NCI-H82 (cell line): ENCODE measurements around the gene COLEC12.

Experiments
- DNase-seq: peaks from one replicate; lab custom pipeline; 2025; lab: John Stamatoyannopoulos, UW

Gene COLEC12

DNA sequence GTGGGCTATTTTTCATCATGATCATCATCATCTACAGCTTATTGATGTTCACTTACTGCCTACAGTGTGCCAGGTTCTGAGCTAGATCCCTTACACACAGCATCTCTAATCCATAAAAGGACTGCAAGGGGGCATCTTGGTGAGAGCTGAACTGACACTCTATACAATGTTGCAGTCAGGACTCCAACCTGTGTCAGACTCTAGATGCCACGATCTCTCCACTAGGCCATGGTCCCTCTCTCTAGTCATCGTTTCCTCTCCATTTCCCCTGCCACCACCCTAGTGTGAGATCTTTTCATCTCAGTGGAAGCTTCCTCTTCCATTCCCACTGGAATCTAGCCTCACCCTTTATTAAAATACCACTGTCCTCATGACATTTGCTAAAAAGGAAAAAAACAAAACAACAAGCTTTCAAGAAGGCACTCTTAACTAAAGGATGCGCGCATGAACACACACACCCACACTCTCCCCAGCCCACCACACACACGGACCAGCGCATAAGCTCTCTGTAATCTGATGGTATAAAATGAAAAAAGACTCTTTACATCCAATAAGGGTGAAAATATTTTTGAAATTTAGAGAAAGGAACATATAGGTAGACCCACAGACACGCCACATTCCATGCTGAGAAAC lies 139.3 kb downstream of the COLEC12 start:
- no peak for DNase-seq

GRCh38 chr18:360676-361075 lies 139.8 kb downstream of the COLEC12 start:
- DNase-seq: no peak

DNA sequence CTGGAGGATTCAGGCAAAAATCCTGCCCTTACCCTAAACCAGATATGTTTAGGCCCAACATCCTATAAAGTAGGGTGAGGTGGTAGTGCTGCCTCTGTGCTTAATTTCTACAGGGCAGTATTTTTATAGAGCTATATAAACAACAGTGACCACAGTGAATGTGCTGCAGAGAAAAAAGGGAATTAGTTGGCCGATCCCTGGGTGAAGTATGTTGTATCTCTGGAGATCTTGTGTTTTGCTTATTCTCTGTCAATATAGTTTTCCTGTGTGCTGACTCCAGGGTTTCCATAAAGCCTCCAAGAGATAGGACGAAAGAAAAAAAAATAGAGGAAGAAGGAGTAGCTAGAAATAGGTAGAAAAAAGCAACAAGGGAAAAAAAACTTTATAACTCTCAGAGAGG lies 143.7 kb downstream of the COLEC12 start:
- no peak for DNase-seq

- DNase-seq: peak; percentile 77
These were observed 144.8 kb downstream of the COLEC12 start for GRCh38 chr18:355678-356077.

DNA sequence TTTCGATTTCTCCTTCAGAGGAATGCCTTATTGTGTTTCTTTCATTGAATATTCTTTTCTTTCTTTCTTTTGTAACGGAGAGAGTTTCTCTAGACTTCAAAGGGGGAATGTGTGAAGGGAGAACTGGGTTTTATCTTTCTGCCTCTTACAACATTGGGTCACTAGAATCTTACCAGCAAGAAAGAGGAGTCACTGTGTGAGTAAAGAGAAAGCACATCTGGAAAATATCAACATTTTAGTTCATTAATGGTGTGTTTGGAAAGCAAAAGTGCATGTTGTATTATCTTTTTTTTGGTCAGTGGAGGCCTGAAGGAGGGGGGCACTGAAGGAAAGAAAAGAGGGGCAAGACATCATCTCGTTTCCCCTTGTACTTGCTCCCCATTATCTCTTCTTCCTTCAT lies 146.0 kb downstream of the COLEC12 start:
- DNase-seq: no peak

DNA sequence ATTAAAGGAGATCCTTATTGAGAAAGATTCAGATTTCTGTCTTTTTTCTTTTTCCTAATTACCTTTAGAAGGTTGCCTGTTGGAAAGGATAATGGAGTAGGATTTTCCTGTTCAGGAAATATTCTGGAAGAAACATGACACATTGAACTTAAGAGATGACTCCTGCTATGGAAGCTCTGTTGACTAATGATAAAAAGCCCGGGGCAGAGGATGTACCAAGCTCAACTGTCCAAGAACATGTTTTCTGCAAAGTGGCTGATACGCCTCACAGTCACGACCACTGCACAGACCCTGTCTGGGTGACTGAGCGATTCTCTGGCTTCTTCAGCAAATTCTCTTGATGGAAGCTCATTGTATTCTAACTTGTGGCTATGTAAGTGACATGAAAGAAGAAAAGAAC lies 146.5 kb downstream of the COLEC12 start:
- DNase-seq: no peak

- no peak for DNase-seq
These were observed 148.1 kb downstream of the COLEC12 start for GRCh38 chr18:352438-352837.

DNA sequence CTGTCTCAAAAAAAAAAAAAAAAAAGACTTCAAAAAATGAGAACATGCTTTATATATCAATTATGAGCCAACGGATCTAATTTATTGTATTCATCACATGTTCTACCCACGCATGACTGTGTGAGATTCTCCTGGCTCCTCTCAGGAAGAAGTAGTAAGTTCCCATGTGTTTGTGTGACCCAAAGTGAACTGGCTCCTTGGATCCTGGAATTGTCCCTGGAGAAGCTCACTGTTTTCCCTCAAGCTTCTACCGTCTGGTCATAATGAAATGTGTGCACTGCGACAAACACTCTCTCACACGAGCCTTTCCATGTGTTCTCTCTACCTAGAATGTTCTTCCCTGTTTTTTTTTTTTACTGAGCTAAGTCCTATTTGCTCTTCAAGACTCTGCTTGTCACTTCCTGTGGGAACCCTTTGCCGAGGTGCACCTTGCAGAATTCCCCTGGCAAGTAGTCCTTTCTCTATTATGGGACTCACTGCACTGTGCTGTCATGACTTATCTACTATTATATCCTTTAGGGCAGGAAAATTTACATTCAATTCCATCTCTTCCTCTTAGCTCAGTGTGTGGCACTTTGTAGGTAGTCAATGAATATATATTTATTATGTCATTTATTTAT lies 149.4 kb downstream of the COLEC12 start:
- no peak for DNase-seq

DNA sequence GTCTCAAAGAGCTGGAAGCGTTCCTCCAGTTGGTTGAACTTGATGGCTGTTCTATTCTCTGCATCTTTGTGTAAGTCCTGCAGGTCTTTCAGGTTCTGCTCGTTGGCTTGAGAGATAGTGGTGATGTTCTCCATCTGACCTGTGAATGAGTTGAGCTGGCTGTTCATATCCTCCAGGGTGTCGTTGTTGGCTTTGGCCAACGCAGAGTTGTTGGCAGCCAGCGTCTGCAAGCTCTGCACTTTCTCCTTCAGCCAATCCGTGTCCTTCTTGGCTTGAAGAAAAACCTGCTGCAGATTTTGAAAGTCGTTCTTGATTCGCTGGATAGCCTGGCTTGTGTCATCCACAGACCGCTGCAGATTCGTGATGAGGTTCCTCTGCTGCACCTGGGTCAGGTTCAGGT lies 153.9 kb downstream of the COLEC12 start:
- DNase-seq: no peak

GRCh38 chr18:341102-341501 lies 159.4 kb downstream of the COLEC12 start:
- no peak for DNase-seq

DNA sequence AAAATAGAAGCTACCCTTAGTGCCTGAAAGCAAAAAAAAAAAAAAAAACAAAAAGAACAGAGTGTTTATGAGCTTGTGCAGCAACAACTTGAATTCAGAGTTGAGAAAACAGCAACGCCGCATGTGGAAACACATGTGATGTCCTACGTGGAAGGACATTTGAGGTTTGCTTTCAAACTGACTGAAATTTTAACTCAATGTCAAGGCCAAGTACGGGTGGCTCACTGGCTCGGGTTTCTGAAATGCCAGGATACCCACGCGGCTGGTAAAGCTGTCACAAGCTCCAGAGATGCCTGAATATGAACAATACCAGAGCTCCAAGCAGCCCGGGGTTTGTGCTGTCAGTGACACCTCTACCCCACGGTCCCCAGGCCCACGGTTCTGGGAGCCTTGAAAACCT lies 160.5 kb downstream of the COLEC12 start:
- no peak for DNase-seq

DNA sequence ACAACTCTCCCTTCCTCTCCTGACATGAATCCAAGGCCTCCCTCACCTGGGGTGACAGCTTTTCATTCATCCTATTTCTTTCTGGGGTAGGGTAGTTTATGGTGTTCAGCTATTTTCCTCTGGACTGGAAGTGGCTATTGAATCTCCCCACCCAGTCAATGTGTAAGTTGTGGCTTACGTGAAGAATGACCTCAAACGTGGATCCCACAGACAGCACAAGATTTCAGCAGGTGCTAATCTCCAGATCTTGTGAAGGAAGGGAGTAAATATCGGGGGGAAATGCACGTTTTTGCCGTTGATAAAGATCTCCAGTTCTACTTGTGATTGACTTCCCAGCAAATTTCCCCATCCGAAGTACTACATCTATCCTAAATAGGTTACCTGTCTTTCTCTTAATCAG lies 161.3 kb downstream of the COLEC12 start:
- DNase-seq: no peak

DNA sequence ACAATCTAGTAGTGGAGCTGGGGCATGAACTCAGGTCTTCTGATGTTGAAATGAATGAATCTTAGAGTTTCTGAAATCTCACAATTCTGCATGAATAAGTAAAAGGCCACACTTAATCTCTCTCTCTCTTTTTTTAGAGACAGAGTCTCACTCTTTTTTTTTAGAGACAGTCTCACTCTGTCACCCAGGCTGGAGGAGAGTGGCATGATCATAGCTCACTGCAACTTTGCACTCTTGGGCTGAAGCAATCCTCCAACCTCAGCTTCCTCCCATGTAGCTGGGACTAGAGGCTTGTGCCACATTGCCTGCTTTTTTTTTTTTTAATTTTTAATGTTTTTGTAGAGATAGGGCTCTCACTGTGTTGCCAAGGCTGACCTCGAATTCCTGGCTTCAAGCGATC lies 163.8 kb downstream of the COLEC12 start:
- no peak for DNase-seq

GRCh38 chr18:335733-336132 lies 164.8 kb downstream of the COLEC12 start:
- no peak for DNase-seq

GRCh38 chr18:334575-335132 lies 165.8 kb downstream of the COLEC12 start:
- DNase-seq: no peak

- DNase-seq: no peak
These were observed 167.6 kb downstream of the COLEC12 start for GRCh38 chr18:332721-333510.

- no peak for DNase-seq
These were observed 168.5 kb downstream of the COLEC12 start for GRCh38 chr18:332007-332406.

DNA sequence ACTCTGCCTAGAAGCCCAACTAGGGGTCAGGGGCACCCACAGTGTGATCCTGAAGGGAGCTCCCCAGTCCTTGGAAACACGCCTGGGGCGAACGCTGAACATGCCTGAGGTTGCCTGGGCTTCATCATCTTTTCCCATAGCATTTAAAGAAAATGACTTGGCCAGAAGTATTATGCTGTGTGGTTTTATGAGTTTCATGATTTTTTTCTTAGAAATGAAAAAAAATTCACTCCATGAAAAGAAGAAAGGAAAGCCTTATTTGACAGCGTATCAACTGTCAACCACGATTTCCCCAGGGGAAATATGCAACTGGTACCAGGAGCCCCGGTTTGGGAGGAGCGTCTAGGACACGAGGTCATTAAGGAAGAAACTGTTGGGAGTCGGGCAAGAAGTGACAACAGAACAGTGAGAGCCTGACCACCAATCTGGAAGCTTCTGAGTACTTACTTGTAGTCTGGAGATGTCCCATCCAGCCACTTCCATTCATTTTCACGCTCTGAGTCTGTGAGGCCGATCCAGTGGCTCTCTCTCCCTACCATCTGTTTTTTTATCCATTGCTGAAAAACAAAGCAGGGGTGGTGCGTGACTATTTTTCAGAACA lies 169.2 kb downstream of the COLEC12 start:
- DNase-seq: no peak

DNA sequence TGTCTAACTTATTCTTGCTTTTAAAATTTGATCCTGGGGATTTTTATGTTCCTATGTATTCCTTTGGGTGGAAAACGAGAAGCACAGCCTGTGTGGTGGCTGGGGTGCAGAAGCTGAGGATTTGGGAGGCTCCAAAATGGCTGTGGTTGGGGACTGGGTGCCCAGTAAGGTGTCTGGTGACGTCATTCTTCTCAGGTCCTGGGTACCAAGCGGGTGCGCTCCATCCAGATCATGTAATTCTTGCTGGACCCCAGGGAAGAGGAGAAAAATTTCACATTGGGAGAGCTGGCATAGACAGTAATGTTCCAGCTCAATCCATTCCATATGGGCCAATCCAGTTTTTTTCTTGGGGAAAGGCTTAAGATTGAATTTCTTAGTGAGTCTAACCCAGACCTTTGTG lies 171.6 kb downstream of the COLEC12 start:
- no peak for DNase-seq

GRCh38 chr18:326846-327245 lies 173.7 kb downstream of the COLEC12 start:
- peak; percentile 7 for DNase-seq

DNA sequence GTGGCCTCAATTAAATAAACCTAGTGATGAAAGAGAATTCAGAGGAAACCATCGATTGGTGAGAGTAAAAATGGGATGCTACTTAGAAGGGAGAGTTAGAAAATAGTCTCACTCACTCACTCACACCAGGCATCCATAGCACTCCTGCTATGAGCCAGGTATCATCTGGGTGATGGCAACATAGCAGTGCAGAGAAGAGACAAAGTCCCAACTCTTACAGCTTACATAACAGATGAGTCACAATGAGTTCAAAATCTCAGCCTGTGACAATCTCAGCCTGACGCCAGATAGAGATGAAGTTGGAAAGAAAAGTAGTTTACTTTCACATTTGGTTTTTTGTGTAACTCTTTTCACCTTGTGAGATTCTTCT lies 177.3 kb downstream of the COLEC12 start:
- no peak for DNase-seq

GRCh38 chr18:321865-322467 lies 178.5 kb downstream of the COLEC12 start:
- no peak for DNase-seq
